A549 (cell line): ENCODE results near the gene METTL24. TPM values are rescaled to one million over a fixed set of nuclear protein-coding genes. Genes with fewer than 3 reads are reported as not detected.

Experiments used
- ATAC-seq, 2 experiments: fragments of 200-7000 bp in 1 of 2; fragments of >200 bp in 1 of 2; cut with Nextera tagmentation in 1 of 2; cut with Tn5 transposase in 1 of 2; 3 replicates each; pipeline versions ENCODE4 v1.8.0 to v1.9.1; 2018 to 2020; ENCODE audit warnings: mild to moderate bottlenecking in 1 of 2, moderate library complexity in 1 of 2
- CTCF ChIA-PET: fragments of 300-600 bp; sonication (Branson Sonifier 250); formaldehyde crosslinking; extraction: SDS; loops from one replicate; lab custom pipeline; 2021; ENCODE audit warnings: antibody characterized with exemption, inconsistent platforms; lab: Yijun Ruan, JAX
- POLR2A ChIA-PET: fragments of 350-600 bp; formaldehyde crosslinking; extraction: SDS; loops from one replicate; lab custom pipeline; 2021; ENCODE audit warnings: antibody characterized with exemption, inconsistent platforms; lab: Yijun Ruan, JAX
- DNase-seq, 2 experiments: peaks; one replicate each; pipeline versions ENCODE4 v3.0.0 to v3.0.0-alpha.2; 2011 to 2016; ENCODE audit warnings: low read depth in 1 of 2, low spot score in 1 of 2
- FAIRE-seq: peaks from 2 replicates; lab custom pipeline; 2011; peaks lifted over from hg19 to GRCh38; lab: Jason Lieb, UNC
- H3K27ac ChIP-seq, 2 experiments: fragments of >200 bp; sonication (Bioruptor Twin); formaldehyde crosslinking; 3 replicates each; pipeline ENCODE4 v1.5.1; 2016 to 2017
- H3K4me1 ChIP-seq: fragments of >200 bp; sonication (Bioruptor Twin); formaldehyde crosslinking; 3 replicates; pipeline ENCODE4 v1.6.1; 2016
- H3K4me2 ChIP-seq: fragments of >200 bp; sonication (Bioruptor Twin); formaldehyde crosslinking; 3 replicates; pipeline ENCODE4 v1.6.1; 2016
- H3K4me3 ChIP-seq: fragments of >200 bp; sonication (Bioruptor Twin); formaldehyde crosslinking; 3 replicates; pipeline ENCODE4 v1.5.1; 2016
- H3K9me3 ChIP-seq: fragments of >200 bp; sonication (Bioruptor Twin); formaldehyde crosslinking; 3 replicates; pipeline ENCODE4 v1.6.1; 2016
- CBX2 ChIP-seq: fragments of 200-600 bp; sonication (generic); IDR thresholded peaks from 2 replicates; pipeline ENCODE4 v1.6.1; 2016; ENCODE audit warnings: low read depth, mild to moderate bottlenecking, borderline replicate concordance
- EHF ChIP-seq: fragments of 250-450 bp; sonication (Bioruptor Pico); IDR thresholded peaks from 2 replicates; pipeline ENCODE4 v1.5.0; 2020; ENCODE audit warnings: mild to moderate bottlenecking
- FOXS1 ChIP-seq: fragments of 250-450 bp; sonication (Bioruptor Pico); IDR thresholded peaks from 2 replicates; pipeline ENCODE4 v1.5.0; 2020; ENCODE audit warnings: mild to moderate bottlenecking, moderate library complexity
- HEYL ChIP-seq: fragments of 250-450 bp; sonication (Bioruptor Pico); IDR thresholded peaks from 2 replicates; pipeline ENCODE4 v1.8.0; 2021; ENCODE audit warnings: mild to moderate bottlenecking, moderate library complexity
- HOXB13 ChIP-seq: fragments of 250-450 bp; sonication (Bioruptor Pico); IDR thresholded peaks from 2 replicates; pipeline ENCODE4 v1.5.0; 2020; ENCODE audit warnings: low read depth, mild to moderate bottlenecking, moderate library complexity
- JUN ChIP-seq, 2 experiments: fragments of >200 bp; sonication (Bioruptor Twin); formaldehyde crosslinking; IDR thresholded peaks; 2 replicates in 1 of 2; 3 replicates in 1 of 2; pipeline ENCODE4 v1.6.1; 2016 to 2017
- KDM1A ChIP-seq: fragments of 200-600 bp; sonication (generic); IDR thresholded peaks from 2 replicates; pipeline ENCODE4 v1.6.1; 2016; ENCODE audit warnings: low read depth, mild to moderate bottlenecking
- MAFK ChIP-seq: fragments of 450-650 bp; IDR thresholded peaks from 2 replicates; pipeline ENCODE4 v1.6.1; 2014; ENCODE audit not compliant: partially characterized antibody
- PHF8 ChIP-seq: fragments of 200-600 bp; sonication (generic); IDR thresholded peaks from 2 replicates; pipeline ENCODE4 v1.6.1; 2016; ENCODE audit warnings: low read depth, mild to moderate bottlenecking, antibody characterized with exemption, moderate library complexity, borderline replicate concordance
- POLR2A ChIP-seq: IDR thresholded peaks from 2 replicates; pipeline ENCODE4 v1.6.1; 2012; ENCODE audit warnings: mild to moderate bottlenecking, low read length
- RAD21 ChIP-seq, 2 experiments: fragments of >200 bp in 1 of 2; sonication (Bioruptor Twin) in 1 of 2; formaldehyde crosslinking in 1 of 2; IDR thresholded peaks in 1 of 2; conservative IDR thresholded peaks in 1 of 2; 2 replicates in 1 of 2; 3 replicates in 1 of 2; pipeline ENCODE4 v1.6.1; 2012 to 2018; ENCODE audit warnings: inconsistent platforms in 1 of 2
- RARB ChIP-seq: fragments of 250-450 bp; sonication (Bioruptor Pico); IDR thresholded peaks from 2 replicates; pipeline ENCODE4 v1.8.0; 2021; ENCODE audit warnings: mild to moderate bottlenecking, moderate library complexity
- SMC3 ChIP-seq: fragments of >200 bp; sonication (Bioruptor Twin); formaldehyde crosslinking; IDR thresholded peaks from 3 replicates; pipeline ENCODE4 v1.6.1; 2018; ENCODE audit warnings: inconsistent platforms
- SREBF2 ChIP-seq: fragments of 450-650 bp; IDR thresholded peaks from 2 replicates; pipeline ENCODE4 v1.6.1; 2014; ENCODE audit warnings: mild to moderate bottlenecking, moderate library complexity
- TP53 ChIP-seq: fragments of 250-450 bp; sonication (Bioruptor Pico); IDR thresholded peaks from 2 replicates; pipeline ENCODE4 v1.5.0; 2021; ENCODE audit warnings: mild to moderate bottlenecking, moderate library complexity
- ZC3H11A ChIP-seq: fragments of 450-650 bp; IDR thresholded peaks from 2 replicates; pipeline ENCODE4 v1.6.1; 2014; ENCODE audit warnings: antibody characterized with exemption, mild to moderate bottlenecking
- ZSCAN20 ChIP-seq: fragments of 250-450 bp; sonication (Bioruptor Pico); IDR thresholded peaks from 2 replicates; pipeline ENCODE4 v1.8.0; 2022; ENCODE audit warnings: mild to moderate bottlenecking, moderate library complexity
- WGBS: methylation state at CpG from one replicate; pipeline ENCODE4 v1.1.6; 2017; ENCODE audit errors: missing lambda C conversion rate; 5-methylcytosine and 5-hydroxymethylcytosine counted together
- polyA plus RNA-seq, 4 experiments: library from polyadenylated mRNA; depleted of rRNA in 3 of 4; stranded (reverse); fragments of >200 nt; fragmentation: RNase III in 1 of 4; extraction: RNeasy Plus Mini Kit Qiagen cat#74134 plus additional on column Dnase treatment in 1 of 4; gene quantifications; 2 replicates in 3 of 4; 3 replicates in 1 of 4; pipeline ENCODE4 v1.2.3, GENCODE V29; 2011 to 2017
- TF ChIP-seq, protein P1 (sequence below): fragments of 150-350 bp; IDR thresholded peaks from 2 replicates; pipeline ENCODE4 v1.6.1; 2014; ENCODE audit warnings: low read depth, mild to moderate bottlenecking, low read length
- TF ChIP-seq, protein P2 (sequence below): fragments of 250-450 bp; sonication (Bioruptor Pico); IDR thresholded peaks from 2 replicates; pipeline ENCODE4 v1.5.0; 2021; ENCODE audit warnings: mild to moderate bottlenecking, moderate library complexity, borderline replicate concordance
- TF ChIP-seq, protein P3 (sequence below): fragments of 450-650 bp; IDR thresholded peaks from 2 replicates; pipeline ENCODE4 v1.6.1; 2014; ENCODE audit warnings: antibody characterized with exemption
- TF ChIP-seq, protein P4 (sequence below): IDR thresholded peaks from 2 replicates; pipeline ENCODE4 v1.6.1; 2012

Gene METTL24
- polyA plus RNA-seq, 2 of the 4 experiments (the other 2 are of a cell fraction): not detected

DNA sequence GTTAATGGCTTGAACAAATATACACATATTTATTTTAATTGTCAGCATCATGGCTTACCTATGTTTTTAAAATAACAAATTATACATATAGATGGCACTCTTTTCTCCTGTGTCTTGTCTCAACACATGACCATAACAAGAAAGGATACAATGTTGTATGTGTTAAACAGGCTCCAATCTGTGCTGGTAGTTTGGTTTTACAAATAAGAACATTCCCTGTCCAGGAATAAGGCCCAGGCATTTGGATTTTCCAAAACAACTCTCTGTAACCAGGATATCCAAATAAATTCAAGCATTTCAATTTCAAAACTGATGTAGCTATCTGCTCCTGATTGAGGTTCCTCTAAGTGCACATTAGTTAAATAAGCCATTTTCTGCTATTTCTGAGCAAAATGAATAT lies 17.1 kb downstream of the METTL24 start:
- ATAC-seq (no peak), DNase-seq (no peak), FAIRE-seq (no peak)
- no peak for TF ChIP-seq FOXS1 (CRISPR knock-in tag)
- TF ChIP-seq SMC3: no peak
- no peak for TF ChIP-seq POLR2A
- no peak for TF ChIP-seq KDM1A
- no peak for TF ChIP-seq RAD21 (conservative IDR thresholded peaks at IDR 0.05 in 1 of 2, IDR thresholded peaks at IDR 0.05 in 1 of 2)
- TF ChIP-seq SREBF2: no peak
- no peak for TF ChIP-seq RARB (CRISPR knock-in tag)
- TF ChIP-seq, protein P1, sequence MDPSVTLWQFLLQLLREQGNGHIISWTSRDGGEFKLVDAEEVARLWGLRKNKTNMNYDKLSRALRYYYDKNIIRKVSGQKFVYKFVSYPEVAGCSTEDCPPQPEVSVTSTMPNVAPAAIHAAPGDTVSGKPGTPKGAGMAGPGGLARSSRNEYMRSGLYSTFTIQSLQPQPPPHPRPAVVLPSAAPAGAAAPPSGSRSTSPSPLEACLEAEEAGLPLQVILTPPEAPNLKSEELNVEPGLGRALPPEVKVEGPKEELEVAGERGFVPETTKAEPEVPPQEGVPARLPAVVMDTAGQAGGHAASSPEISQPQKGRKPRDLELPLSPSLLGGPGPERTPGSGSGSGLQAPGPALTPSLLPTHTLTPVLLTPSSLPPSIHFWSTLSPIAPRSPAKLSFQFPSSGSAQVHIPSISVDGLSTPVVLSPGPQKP: no peak
- TF ChIP-seq JUN (IDR thresholded peaks at IDR 0.05): no peak
- no peak for TF ChIP-seq PHF8
- TF ChIP-seq, protein P2, sequence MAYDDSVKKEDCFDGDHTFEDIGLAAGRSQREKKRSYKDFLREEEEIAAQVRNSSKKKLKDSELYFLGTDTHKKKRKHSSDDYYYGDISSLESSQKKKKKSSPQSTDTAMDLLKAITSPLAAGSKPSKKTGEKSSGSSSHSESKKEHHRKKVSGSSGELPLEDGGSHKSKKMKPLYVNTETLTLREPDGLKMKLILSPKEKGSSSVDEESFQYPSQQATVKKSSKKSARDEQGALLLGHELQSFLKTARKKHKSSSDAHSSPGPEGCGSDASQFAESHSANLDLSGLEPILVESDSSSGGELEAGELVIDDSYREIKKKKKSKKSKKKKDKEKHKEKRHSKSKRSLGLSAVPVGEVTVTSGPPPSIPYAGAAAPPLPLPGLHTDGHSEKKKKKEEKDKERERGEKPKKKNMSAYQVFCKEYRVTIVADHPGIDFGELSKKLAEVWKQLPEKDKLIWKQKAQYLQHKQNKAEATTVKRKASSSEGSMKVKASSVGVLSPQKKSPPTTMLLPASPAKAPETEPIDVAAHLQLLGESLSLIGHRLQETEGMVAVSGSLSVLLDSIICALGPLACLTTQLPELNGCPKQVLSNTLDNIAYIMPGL (CRISPR knock-in tag): no peak
- TF ChIP-seq ZC3H11A: no peak
- H3K27ac ChIP-seq: no peak overlapping the region
- CTCF ChIA-PET: interaction anchor here (1.0 to 1.4 kb wide), 3 partner anchors 11 to 13 kb away, joined by 4 to 7 read pairs (median 5); no protein-coding TSS in a partner anchor
- H3K9me3 ChIP-seq: no peaks in the 10 kb centered on the region
- no peak overlapping the region for H3K4me2 ChIP-seq
- no peak overlapping the region for H3K4me3 ChIP-seq
- POLR2A ChIA-PET: no interaction called here
- no peaks in the 10 kb centered on the region for H3K4me1 ChIP-seq

DNA sequence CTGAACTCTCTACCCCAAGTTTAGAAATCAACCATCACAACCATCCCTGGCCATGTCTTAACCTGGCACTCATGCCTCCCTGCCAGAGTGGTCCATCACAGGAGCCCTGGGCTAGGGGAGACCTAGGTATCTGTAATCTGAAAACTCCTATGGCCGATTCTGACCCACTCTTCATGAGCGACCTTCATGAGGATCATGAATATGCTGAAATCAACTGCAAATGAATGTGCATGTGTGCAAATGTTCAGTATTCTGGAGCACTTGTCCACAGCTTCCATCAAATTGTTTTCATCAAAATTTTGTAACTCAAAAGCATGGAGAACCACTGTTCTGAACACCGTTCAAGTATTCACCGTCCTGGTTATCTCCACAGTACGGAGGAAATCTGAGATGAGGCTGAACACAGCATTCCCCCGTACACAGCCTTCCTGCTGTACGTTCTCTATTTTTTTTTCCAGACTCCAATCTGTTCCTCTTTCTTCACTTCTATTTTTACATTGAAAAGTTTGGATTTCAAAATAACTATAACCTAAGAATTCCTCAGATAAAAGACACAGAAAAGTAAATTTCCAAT lies 17.7 kb downstream of the METTL24 start:
- Histone ChIP-seq H3K4me1 (no peaks in the 10 kb centered on the region), H3K27ac (no peak overlapping the region), H3K9me3 (no peaks in the 10 kb centered on the region), H3K4me2 (no peak overlapping the region), H3K4me3 (no peak overlapping the region)
- ChIA-PET POLR2A (no interaction called here), CTCF (no interaction called here)
- no peak for FAIRE-seq
- WGBS: 67% methylated on average over 7 of the region's 7 CpGs
- no peak for DNase-seq
- no peak for TF ChIP-seq ZSCAN20 (CRISPR knock-in tag)
- TF ChIP-seq, protein P3, sequence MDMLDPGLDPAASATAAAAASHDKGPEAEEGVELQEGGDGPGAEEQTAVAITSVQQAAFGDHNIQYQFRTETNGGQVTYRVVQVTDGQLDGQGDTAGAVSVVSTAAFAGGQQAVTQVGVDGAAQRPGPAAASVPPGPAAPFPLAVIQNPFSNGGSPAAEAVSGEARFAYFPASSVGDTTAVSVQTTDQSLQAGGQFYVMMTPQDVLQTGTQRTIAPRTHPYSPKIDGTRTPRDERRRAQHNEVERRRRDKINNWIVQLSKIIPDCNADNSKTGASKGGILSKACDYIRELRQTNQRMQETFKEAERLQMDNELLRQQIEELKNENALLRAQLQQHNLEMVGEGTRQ: no peak
- no peak for TF ChIP-seq EHF (CRISPR knock-in tag)
- no peak for TF ChIP-seq SMC3
- no peak for TF ChIP-seq TP53
- no peak for TF ChIP-seq POLR2A
- TF ChIP-seq CBX2: no peak
- TF ChIP-seq RAD21 (conservative IDR thresholded peaks at IDR 0.05 in 1 of 2, IDR thresholded peaks at IDR 0.05 in 1 of 2): no peak
- TF ChIP-seq, protein P4, sequence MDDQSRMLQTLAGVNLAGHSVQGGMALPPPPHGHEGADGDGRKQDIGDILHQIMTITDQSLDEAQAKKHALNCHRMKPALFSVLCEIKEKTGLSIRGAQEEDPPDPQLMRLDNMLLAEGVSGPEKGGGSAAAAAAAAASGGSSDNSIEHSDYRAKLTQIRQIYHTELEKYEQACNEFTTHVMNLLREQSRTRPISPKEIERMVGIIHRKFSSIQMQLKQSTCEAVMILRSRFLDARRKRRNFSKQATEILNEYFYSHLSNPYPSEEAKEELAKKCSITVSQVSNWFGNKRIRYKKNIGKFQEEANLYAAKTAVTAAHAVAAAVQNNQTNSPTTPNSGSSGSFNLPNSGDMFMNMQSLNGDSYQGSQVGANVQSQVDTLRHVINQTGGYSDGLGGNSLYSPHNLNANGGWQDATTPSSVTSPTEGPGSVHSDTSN: no peak
- TF ChIP-seq HOXB13 (CRISPR knock-in tag): no peak
- no peak for TF ChIP-seq HEYL (CRISPR knock-in tag)
- TF ChIP-seq MAFK: no peak
- no peak for ATAC-seq
